Measurements from ENCODE around the gene SSC5D.

SSC5D gene

DNA sequence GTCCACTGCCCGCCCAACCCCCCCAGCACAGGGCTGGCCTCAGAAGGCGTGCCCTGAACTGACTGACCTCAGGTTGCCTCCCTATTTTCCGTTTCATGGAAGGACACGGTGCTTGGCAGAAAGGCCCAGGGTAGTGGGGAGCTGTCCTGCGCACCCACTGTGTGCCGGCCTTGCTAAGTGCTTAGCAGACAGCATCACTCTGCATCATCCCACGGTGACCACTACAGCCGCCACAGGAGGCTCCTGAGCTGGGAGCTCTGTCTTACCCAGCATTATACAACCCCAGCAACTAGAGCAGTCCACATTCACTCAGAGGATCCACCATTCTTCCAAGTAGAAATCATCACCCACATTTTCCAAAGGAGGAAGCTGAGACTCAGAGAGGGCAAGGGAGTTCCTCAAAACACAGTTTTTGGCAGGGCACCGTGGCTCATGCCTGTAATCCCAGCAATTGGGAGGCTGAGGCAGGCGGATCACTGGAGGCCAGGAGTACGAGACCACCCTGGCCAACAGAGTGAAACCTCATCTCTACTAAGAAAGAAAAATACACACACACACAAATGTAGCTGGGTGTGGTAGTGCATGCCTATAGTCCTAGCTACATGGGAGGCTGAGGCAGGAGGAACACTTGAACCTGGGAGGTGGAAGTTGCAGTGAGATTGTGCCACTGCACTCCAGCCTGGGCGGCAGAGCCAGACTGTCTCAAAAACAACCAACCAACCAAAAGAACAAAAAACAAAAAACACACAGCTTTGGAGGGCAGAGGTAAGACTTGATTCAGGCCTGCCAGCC is 47.1 kb downstream of the SSC5D start:
- DNase-seq (ENCODE audit: low read depth in 1 of 2, low spot score in 1 of 2): no peak

DNA sequence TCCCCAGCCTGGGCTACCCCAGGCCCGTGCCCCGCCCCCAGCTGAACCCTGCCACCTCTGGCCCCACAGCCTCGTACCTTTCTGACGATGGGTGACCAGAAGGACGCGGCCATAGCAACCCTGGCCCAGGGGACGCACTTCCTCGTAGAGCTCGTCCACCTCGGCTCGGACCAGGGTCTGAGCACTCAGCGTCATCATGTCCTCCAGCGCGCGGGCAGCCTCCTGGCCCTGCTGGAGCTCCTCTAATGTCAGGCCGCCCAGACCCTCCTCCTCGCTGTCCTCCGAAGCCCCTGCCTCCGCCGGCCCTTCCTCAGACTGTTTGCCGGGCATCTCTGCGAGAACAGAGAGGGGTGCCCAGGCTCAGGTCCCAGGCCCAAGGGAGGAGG is 47.7 kb downstream of the SSC5D start:
- DNase-seq (ENCODE audit: low read depth in 1 of 2, low spot score in 1 of 2): no peak

GRCh38 chr19:55536366-55536765 is 48.1 kb downstream of the SSC5D start:
- no peak for DNase-seq (ENCODE audit: low read depth in 1 of 2, low spot score in 1 of 2)

DNA sequence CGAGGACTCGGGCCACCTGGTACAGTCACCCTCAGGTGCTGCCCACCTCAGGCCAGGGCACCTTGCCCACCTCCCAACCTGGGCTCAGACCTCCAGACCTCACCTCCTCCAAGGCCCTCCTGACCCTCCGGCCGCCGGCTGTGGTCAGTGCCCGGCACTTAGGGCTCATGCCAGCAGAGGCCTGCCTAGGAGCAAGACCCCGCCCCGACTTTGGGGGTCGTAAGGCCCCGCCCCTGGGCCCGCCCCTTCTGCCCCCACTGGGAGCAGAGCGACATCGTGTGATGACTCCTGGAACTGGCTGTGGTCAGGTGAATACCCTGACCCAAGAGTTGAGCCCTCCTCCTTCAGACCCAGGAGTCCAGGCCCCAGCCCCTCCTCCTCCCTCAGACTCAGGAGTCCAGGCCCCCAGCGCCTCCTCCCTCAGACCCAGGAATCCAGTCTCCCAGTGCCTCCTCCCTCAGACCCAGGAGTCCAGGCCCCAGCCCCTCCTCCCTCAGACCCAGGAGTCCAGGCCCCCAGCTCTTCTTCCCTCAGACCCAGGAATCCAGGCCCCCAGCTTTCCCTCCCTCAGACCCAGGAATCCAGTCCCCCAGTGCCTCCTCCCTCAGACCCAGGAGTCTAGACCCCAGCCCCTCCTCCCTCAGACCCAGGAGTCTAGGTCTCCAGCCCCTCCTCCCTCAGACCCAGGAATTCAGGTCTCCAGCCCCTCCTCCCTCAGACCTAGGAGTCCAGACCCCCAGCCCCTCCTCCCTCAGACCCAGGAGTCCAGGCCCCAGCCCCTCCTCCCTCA is 48.9 kb downstream of the SSC5D start, which contains the start of gene SBK2:
TSS of gene SBK2 (minus strand) at position 183 of the 790 bp plus-strand sequence. CDS start 839 bp downstream, outside the sequence.
- no peak for DNase-seq (ENCODE audit: low read depth in 1 of 2, low spot score in 1 of 2)

- no peak for DNase-seq (ENCODE audit: low read depth in 1 of 2, low spot score in 1 of 2)
Measured at GRCh38 chr19:55537741-55538111, 49.5 kb downstream of the SSC5D start.

- no peak for DNase-seq (ENCODE audit: low read depth in 1 of 2, low spot score in 1 of 2)
Measured at GRCh38 chr19:55538132-55538531, 49.9 kb downstream of the SSC5D start.

DNA sequence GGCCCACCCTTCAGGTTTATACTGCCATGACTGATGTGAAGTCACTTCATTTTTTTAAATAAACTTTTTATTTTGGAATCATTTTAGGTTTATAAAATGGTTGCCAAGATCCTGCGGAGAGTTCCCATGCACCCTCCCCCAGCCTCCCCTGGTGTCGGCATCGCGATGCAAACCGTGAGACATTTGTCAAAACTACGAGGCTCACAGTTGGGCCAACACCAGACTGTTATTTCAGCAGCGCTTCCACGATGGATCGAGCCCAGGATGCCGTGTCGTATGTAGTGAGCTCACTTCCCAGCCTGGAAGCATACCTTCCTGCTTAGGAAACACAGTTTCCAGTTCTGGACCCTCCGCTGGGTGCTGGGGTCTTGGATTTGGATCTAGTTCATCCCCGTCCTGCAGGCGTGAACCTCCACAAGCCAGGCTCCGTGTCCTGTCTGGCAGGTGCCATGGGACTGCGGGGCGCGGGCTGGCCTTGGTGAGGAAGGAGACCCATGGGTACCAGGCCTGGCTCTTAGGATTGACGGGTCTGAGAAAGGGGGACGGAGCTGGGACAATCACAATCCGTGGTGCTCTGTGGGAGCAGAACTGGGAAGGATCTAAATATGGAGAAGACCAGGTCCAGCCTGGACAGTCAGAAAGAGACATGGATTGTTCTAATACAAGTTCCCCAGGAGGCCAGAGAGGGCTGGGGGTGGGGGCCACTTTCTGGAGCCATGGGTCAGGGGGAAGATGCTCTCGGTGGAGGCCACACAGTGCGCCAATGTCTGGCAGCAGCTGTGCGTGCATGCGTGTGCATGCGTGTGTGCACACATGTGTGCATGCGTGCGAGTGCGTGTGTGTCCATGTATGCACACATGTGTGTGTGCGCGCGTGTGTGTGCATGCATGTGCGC is 51.1 kb downstream of the SSC5D start:
- no peak for DNase-seq (ENCODE audit: low read depth in 1 of 2, low spot score in 1 of 2)

DNA sequence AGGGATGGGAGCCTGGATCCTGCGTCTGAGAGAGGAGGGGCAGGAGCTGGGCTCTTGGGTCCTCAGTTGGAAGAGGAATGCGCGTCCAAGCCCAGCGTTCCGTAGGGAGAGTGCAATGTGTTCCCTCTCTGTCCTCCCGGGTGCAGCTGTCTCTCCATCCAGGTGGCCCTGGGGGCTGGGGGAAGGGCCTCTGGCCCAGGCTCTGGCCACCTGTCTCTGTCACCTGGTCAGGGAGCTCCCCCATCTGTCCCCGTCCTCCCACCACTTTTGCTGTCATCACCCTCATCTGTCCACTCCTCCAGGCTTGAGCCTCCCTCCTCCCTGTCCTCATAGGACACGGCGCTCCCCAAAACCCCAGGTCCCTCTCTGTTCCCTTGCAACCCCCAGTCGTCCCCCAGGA is 52.4 kb downstream of the SSC5D start:
- DNase-seq (ENCODE audit: low read depth in 1 of 2, low spot score in 1 of 2): no peak

GRCh38 chr19:55541091-55541490 is 52.9 kb downstream of the SSC5D start:
- DNase-seq (ENCODE audit: low read depth in 1 of 2, low spot score in 1 of 2): no peak

DNA sequence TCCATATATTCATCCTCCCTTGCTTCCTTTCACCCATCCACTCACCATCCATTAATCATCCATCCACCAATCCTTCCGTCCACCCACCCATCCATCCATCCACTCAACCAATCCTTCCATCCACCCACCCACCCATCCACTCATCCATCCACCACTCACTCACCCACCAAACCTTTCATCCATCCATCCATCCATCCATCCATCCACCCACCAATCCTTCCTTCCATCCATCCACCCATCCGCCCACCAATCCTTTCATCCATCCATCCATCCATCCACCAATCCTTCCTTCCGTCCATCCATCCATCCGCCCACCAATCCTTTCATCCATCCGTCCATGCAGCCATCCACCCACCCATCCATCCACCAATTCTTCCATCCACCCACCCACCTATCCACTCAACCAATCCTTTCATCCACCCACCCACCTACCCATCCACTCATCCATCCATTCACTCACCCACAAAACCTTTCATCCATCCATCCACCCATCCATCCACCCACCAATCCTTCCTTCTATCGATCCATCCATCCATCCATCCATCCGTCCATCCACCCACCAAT is 54.1 kb downstream of the SSC5D start:
- DNase-seq (ENCODE audit: low read depth in 1 of 2, low spot score in 1 of 2): no peak

GRCh38 chr19:55543567-55543966 is 55.3 kb downstream of the SSC5D start:
- no peak for DNase-seq (ENCODE audit: low read depth in 1 of 2, low spot score in 1 of 2)

DNA sequence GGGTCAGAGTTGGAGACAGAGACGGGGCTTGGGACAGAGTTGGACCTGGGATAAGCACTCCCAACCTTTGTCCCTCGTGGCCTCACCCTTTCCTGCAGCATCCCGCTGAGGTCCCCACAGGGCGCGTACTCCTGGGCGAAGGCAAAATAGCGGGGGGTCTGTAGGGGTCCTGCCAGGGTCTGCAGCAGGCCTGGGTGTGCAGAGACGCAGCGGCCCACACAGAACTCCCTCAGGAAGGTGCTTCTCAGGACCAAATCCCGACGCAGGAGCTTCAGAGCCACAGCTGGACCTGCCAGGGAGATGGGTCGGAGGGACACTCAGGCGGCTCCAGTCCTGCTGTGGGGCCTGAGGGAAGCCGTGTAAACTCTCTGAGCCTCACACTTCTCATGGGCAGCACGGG is 55.8 kb downstream of the SSC5D start:
- no peak for DNase-seq (ENCODE audit: low read depth in 1 of 2, low spot score in 1 of 2)

- no peak for DNase-seq (ENCODE audit: low read depth in 1 of 2, low spot score in 1 of 2)
Measured at GRCh38 chr19:55544776-55545439, 56.7 kb downstream of the SSC5D start.

GRCh38 chr19:55545443-55545842 is 57.2 kb downstream of the SSC5D start, which contains the start of gene SBK3:
Gene SBK3 (minus strand): TSS chr19:55545543. CDS start chr19:55545543, 0 bp downstream.
- no peak for DNase-seq (ENCODE audit: low read depth in 1 of 2, low spot score in 1 of 2)

GRCh38 chr19:55546011-55546410 is 57.8 kb downstream of the SSC5D start:
- no peak for DNase-seq (ENCODE audit: low read depth in 1 of 2, low spot score in 1 of 2)

- DNase-seq (ENCODE audit: low read depth in 1 of 2, low spot score in 1 of 2): no peak
Measured at GRCh38 chr19:55546822-55547614, 58.8 kb downstream of the SSC5D start.

- no peak for DNase-seq (ENCODE audit: low read depth in 1 of 2, low spot score in 1 of 2)
Measured at GRCh38 chr19:55549500-55550320, 61.5 kb downstream of the SSC5D start.

DNA sequence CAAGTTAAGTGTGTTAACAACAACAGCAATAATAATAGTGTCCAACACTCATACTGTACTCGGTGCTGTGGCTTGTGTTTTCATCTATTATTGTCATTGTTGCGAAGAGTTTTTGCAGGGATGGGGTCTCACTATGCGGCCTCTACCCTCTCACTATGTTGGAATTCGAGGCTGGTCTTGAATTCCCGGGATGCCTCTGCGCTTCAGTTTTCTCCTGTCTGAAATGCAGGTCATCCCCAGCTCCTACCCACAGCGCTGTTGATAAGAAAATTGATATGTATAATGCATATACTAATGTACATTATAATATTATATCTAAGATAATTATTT is 62.0 kb downstream of the SSC5D start:
- DNase-seq (ENCODE audit: low read depth in 1 of 2, low spot score in 1 of 2): no peak

DNA sequence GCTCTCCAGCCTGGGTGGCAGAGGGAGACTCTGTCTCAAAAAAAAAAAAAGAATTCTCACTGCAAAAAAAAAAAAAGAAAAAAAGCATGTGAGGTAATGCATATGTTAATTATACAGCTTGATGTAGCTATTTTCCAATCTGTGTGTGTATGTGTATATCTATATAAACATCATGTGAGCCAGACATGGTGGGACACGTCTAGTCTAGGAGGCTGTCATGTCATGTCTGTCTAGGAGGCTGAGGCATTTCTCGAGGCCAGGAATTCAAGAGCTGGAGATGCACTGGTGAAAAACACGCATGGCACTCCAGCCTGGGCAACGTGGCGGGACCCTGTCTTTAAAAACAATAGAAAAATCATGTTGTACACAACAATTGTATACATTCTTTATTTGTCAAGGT is 64.0 kb downstream of the SSC5D start:
- no peak for DNase-seq (ENCODE audit: low read depth in 1 of 2, low spot score in 1 of 2)

All from activated T-helper 1 cell treated with anti-CD3 and anti-CD28 coated beads, Interleukin-2, amount 50 U/mL, for 16 hours (primary cell).